ENCODE measurements around the gene CPA5.

The CPA5 gene

GRCh38 chr7:130305433-130306042 is 39.1 kb upstream of the CPA5 start:
- H3K18ac ChIP-seq (ENCODE audit: low read length) = peak overlapping the region; percentile 49
- H3K9me3 ChIP-seq (replicated peaks in 1 of 2; ENCODE audit: control insufficient read depth in 2 of 2, insufficient read depth in 1 of 2, low read depth in 1 of 2, low read length in 2 of 2) = peaks cover 0 to 1% of the 10 kb centered on the region in 2 donors
- DNase-seq (ENCODE audit: low spot score) = no peak
- peak overlapping the region; percentile 63 for H2BK120ac ChIP-seq (ENCODE audit: low read depth, low read length)
- no peak overlapping the region for H4K8ac ChIP-seq (ENCODE audit: low read depth, low read length)
- no CpG with 5 or more reads among the region's 21 CpGs for WGBS, 2 donors (ENCODE audit: extremely low coverage in 2 of 2, insufficient read length in 2 of 2, insufficient replicate concordance in 1 of 2)
- no peak overlapping the region for H3K23ac ChIP-seq (ENCODE audit: low read depth, low read length, poor library complexity)
- H2BK15ac ChIP-seq (ENCODE audit: low read length) = no peak overlapping the region
- peak overlapping the region; percentile 36 for H2BK12ac ChIP-seq (ENCODE audit: low read length)
- H2AFZ ChIP-seq (ENCODE audit: low read length) = no peak overlapping the region
- peak overlapping the region; percentile 14 for H2BK5ac ChIP-seq (ENCODE audit: low read length)
- H2AK5ac ChIP-seq (ENCODE audit: low read depth, low read length) = peak overlapping the region; percentile 26
- no peak overlapping the region for H3K4ac ChIP-seq (ENCODE audit: low read length)
- H4K91ac ChIP-seq (ENCODE audit: low read depth, low read length, poor library complexity) = no peak overlapping the region
- no peak overlapping the region for H3K14ac ChIP-seq (ENCODE audit: low read length)
- no peaks in the 10 kb centered on the region for H3K79me1 ChIP-seq (ENCODE audit: low read depth, low read length)
- H3K4me3 ChIP-seq (ENCODE audit: low read length in 2 of 2) = no peak overlapping the region
- H3K27ac ChIP-seq (replicated peaks; ENCODE audit: low read length) = no peak overlapping the region
- no peaks in the 10 kb centered on the region for H3K4me1 ChIP-seq (ENCODE audit: control insufficient read depth in 2 of 2, insufficient read depth in 1 of 2, low read depth in 1 of 2, low read length in 2 of 2)
- no peaks in the 10 kb centered on the region for H3K36me3 ChIP-seq (replicated peaks in 1 of 2; ENCODE audit: control insufficient read depth in 2 of 2, insufficient read depth in 2 of 2, low read length in 2 of 2)
- H3K4me2 ChIP-seq (ENCODE audit: insufficient read depth, low read length, poor library complexity, severe bottlenecking) = no peak overlapping the region
- no peaks in the 10 kb centered on the region for H3K27me3 ChIP-seq (ENCODE audit: control insufficient read depth in 3 of 3, insufficient read depth in 3 of 3, low read depth in 1 of 3, low read length in 3 of 3)
- H3K9ac ChIP-seq (ENCODE audit: low read depth, low read length, poor library complexity) = peak overlapping the region; percentile 26

GRCh38 chr7:130309986-130310385 is 34.6 kb upstream of the CPA5 start:
- no CpG with 5 or more reads among the region's 6 CpGs for WGBS, 2 donors (ENCODE audit: extremely low coverage in 2 of 2, insufficient read length in 2 of 2, insufficient replicate concordance in 1 of 2)
- Histone ChIP-seq H4K91ac (ENCODE audit: low read depth, low read length, poor library complexity) (no peak overlapping the region), H3K4me3 (ENCODE audit: low read length in 2 of 2) (no peak overlapping the region), H3K23ac (ENCODE audit: low read depth, low read length, poor library complexity) (no peak overlapping the region), H2AK5ac (ENCODE audit: low read depth, low read length) (no peak overlapping the region), H3K4me1 (ENCODE audit: control insufficient read depth in 2 of 2, insufficient read depth in 1 of 2, low read depth in 1 of 2, low read length in 2 of 2) (peaks cover 0 to 2% of the 10 kb centered on the region in 2 donors), H3K9me3 (replicated peaks in 1 of 2; ENCODE audit: control insufficient read depth in 2 of 2, insufficient read depth in 1 of 2, low read depth in 1 of 2, low read length in 2 of 2) (peaks cover 6 to 25% of the 10 kb centered on the region in 2 donors), H3K14ac (ENCODE audit: low read length) (no peak overlapping the region), H3K9ac (ENCODE audit: low read depth, low read length, poor library complexity) (no peak overlapping the region), H2AFZ (ENCODE audit: low read length) (no peak overlapping the region), H4K8ac (ENCODE audit: low read depth, low read length) (no peak overlapping the region), H2BK12ac (ENCODE audit: low read length) (no peak overlapping the region), H3K27ac (replicated peaks; ENCODE audit: low read length) (no peak overlapping the region), H3K79me1 (ENCODE audit: low read depth, low read length) (no peaks in the 10 kb centered on the region), H3K18ac (ENCODE audit: low read length) (no peak overlapping the region), H2BK15ac (ENCODE audit: low read length) (no peak overlapping the region), H3K4me2 (ENCODE audit: insufficient read depth, low read length, poor library complexity, severe bottlenecking) (no peak overlapping the region), H3K27me3 (ENCODE audit: control insufficient read depth in 3 of 3, insufficient read depth in 3 of 3, low read depth in 1 of 3, low read length in 3 of 3) (no peaks in the 10 kb centered on the region), H3K4ac (ENCODE audit: low read length) (no peak overlapping the region), H2BK5ac (ENCODE audit: low read length) (no peak overlapping the region), H2BK120ac (ENCODE audit: low read depth, low read length) (no peak overlapping the region), H3K36me3 (replicated peaks in 1 of 2; ENCODE audit: control insufficient read depth in 2 of 2, insufficient read depth in 2 of 2, low read length in 2 of 2) (no peaks in the 10 kb centered on the region)
- DNase-seq (ENCODE audit: low spot score) = no peak

GRCh38 chr7:130314305-130314704 is 30.3 kb upstream of the CPA5 start:
- Histone ChIP-seq H2BK12ac (ENCODE audit: low read length) (no peak overlapping the region), H2AFZ (ENCODE audit: low read length) (peak overlapping the region; percentile 59), H2AK5ac (ENCODE audit: low read depth, low read length) (no peak overlapping the region), H3K4ac (ENCODE audit: low read length) (no peak overlapping the region), H2BK5ac (ENCODE audit: low read length) (no peak overlapping the region), H3K4me3 (ENCODE audit: low read length in 2 of 2) (no peak overlapping the region), H4K8ac (ENCODE audit: low read depth, low read length) (no peak overlapping the region), H4K91ac (ENCODE audit: low read depth, low read length, poor library complexity) (no peak overlapping the region), H3K23ac (ENCODE audit: low read depth, low read length, poor library complexity) (no peak overlapping the region), H3K27ac (replicated peaks; ENCODE audit: low read length) (no peak overlapping the region), H3K18ac (ENCODE audit: low read length) (no peak overlapping the region), H3K4me2 (ENCODE audit: insufficient read depth, low read length, poor library complexity, severe bottlenecking) (no peak overlapping the region), H3K9ac (ENCODE audit: low read depth, low read length, poor library complexity) (no peak overlapping the region), H2BK120ac (ENCODE audit: low read depth, low read length) (no peak overlapping the region), H3K4me1 (ENCODE audit: control insufficient read depth in 2 of 2, insufficient read depth in 1 of 2, low read depth in 1 of 2, low read length in 2 of 2) (peaks cover 0 to 2% of the 10 kb centered on the region in 2 donors), H3K9me3 (replicated peaks in 1 of 2; ENCODE audit: control insufficient read depth in 2 of 2, insufficient read depth in 1 of 2, low read depth in 1 of 2, low read length in 2 of 2) (peaks cover 6 to 25% of the 10 kb centered on the region in 2 donors), H3K14ac (ENCODE audit: low read length) (no peak overlapping the region), H3K27me3 (ENCODE audit: control insufficient read depth in 3 of 3, insufficient read depth in 3 of 3, low read depth in 1 of 3, low read length in 3 of 3) (no peaks in the 10 kb centered on the region), H3K79me1 (ENCODE audit: low read depth, low read length) (no peaks in the 10 kb centered on the region), H2BK15ac (ENCODE audit: low read length) (no peak overlapping the region), H3K36me3 (replicated peaks in 1 of 2; ENCODE audit: control insufficient read depth in 2 of 2, insufficient read depth in 2 of 2, low read length in 2 of 2) (no peaks in the 10 kb centered on the region)
- no peak for DNase-seq (ENCODE audit: low spot score)
- WGBS, 2 donors (ENCODE audit: extremely low coverage in 2 of 2, insufficient read length in 2 of 2, insufficient replicate concordance in 1 of 2) = no CpG with 5 or more reads among the region's 6 CpGs

GRCh38 chr7:130319541-130319940 is 25.1 kb upstream of the CPA5 start:
- Histone ChIP-seq H4K91ac (ENCODE audit: low read depth, low read length, poor library complexity) (no peak overlapping the region), H2AFZ (ENCODE audit: low read length) (no peak overlapping the region), H3K4ac (ENCODE audit: low read length) (no peak overlapping the region), H3K23ac (ENCODE audit: low read depth, low read length, poor library complexity) (no peak overlapping the region), H2BK15ac (ENCODE audit: low read length) (no peak overlapping the region), H2BK5ac (ENCODE audit: low read length) (no peak overlapping the region), H2AK5ac (ENCODE audit: low read depth, low read length) (no peak overlapping the region), H4K8ac (ENCODE audit: low read depth, low read length) (no peak overlapping the region), H3K27ac (replicated peaks; ENCODE audit: low read length) (no peak overlapping the region), H2BK12ac (ENCODE audit: low read length) (no peak overlapping the region), H2BK120ac (ENCODE audit: low read depth, low read length) (no peak overlapping the region), H3K9ac (ENCODE audit: low read depth, low read length, poor library complexity) (no peak overlapping the region), H3K4me1 (ENCODE audit: control insufficient read depth in 2 of 2, insufficient read depth in 1 of 2, low read depth in 1 of 2, low read length in 2 of 2) (peaks cover 0 to 1% of the 10 kb centered on the region in 2 donors), H3K4me3 (ENCODE audit: low read length in 2 of 2) (no peak overlapping the region), H3K79me1 (ENCODE audit: low read depth, low read length) (no peaks in the 10 kb centered on the region), H3K18ac (ENCODE audit: low read length) (no peak overlapping the region), H3K27me3 (ENCODE audit: control insufficient read depth in 3 of 3, insufficient read depth in 3 of 3, low read depth in 1 of 3, low read length in 3 of 3) (no peaks in the 10 kb centered on the region), H3K36me3 (replicated peaks in 1 of 2; ENCODE audit: control insufficient read depth in 2 of 2, insufficient read depth in 2 of 2, low read length in 2 of 2) (no peaks in the 10 kb centered on the region), H3K9me3 (replicated peaks in 1 of 2; ENCODE audit: control insufficient read depth in 2 of 2, insufficient read depth in 1 of 2, low read depth in 1 of 2, low read length in 2 of 2) (no peaks in the 10 kb centered on the region), H3K14ac (ENCODE audit: low read length) (no peak overlapping the region), H3K4me2 (ENCODE audit: insufficient read depth, low read length, poor library complexity, severe bottlenecking) (no peak overlapping the region)
- no CpG with 5 or more reads among the region's 1 CpG for WGBS, 2 donors (ENCODE audit: extremely low coverage in 2 of 2, insufficient read length in 2 of 2, insufficient replicate concordance in 1 of 2)
- no peak for DNase-seq (ENCODE audit: low spot score)
